Body of pancreas (tissue), 4 donors: ENCODE results near the gene KATNB1. TPM values are rescaled to one million over a fixed set of nuclear protein-coding genes. Genes with fewer than 3 reads are reported as not detected.

Experiments used
- ATAC-seq: fragments of 150-250 bp; one replicate; pipeline ENCODE4 v1.9.1; 2016
- DNase-seq, 4 donors: peaks; one replicate each; pipeline ENCODE4 v3.0.0-alpha.2; 2019
- H3K27ac ChIP-seq, 4 donors: fragments of 200-600 bp; sonication (generic); 1 replicate in 3 of 4; 2 replicates in 1 of 4; pipeline versions ENCODE4 v1.5.1 to v1.6.1; 2016 to 2019; ENCODE audit warnings: mild to moderate bottlenecking in 1 of 4, mixed read lengths in 1 of 4, moderate library complexity in 1 of 4
- H3K27me3 ChIP-seq, 2 donors: fragments of 200-600 bp; sonication (generic); one replicate each; pipeline ENCODE4 v1.6.0; 2016; ENCODE audit warnings: mild to moderate bottlenecking in 1 of 2
- H3K36me3 ChIP-seq, 2 donors: fragments of 200-600 bp; sonication (generic); replicated peaks in 1 of 2; 2 replicates each; pipeline ENCODE4 v1.5.1; 2016; ENCODE audit warnings: low read depth in 2 of 2; ENCODE audit not compliant: insufficient read depth in 1 of 2
- H3K4me1 ChIP-seq: fragments of 200-600 bp; sonication (generic); one replicate; pipeline ENCODE4 v1.6.0; 2016
- H3K4me3 ChIP-seq, 2 donors: fragments of 200-600 bp; sonication (generic); 1 replicate in 1 of 2; 2 replicates in 1 of 2; pipeline ENCODE4 v1.5.1; 2016 to 2019
- H3K9me3 ChIP-seq, 3 donors: fragments of 200-600 bp; sonication (generic); 1 replicate in 2 of 3; 2 replicates in 1 of 3; pipeline ENCODE4 v1.5.1; 2016
- POLR2A ChIP-seq, 3 donors: fragments of 450-650 bp; IDR thresholded peaks; one replicate each; pipeline ENCODE4 v1.6.1; 2016; ENCODE audit warnings: antibody characterized with exemption in 3 of 3, mild to moderate bottlenecking in 2 of 3
- WGBS, 2 donors: methylation state at CpG; one replicate each; pipeline ENCODE4 v1.1.5; 2017; 5-methylcytosine and 5-hydroxymethylcytosine counted together
- intact Hi-C: fragments of 100-400 bp; cut with DNase I; formaldehyde crosslinking; loops from one replicate; pipeline ENCODE4 v1.15.1; 2023
- total RNA-seq, 2 donors: library from RNA; depleted of rRNA; stranded (reverse); fragments of >200 nt; gene quantifications; one replicate each; pipeline ENCODE4 v1.1.0, GENCODE V29; 2016
- TF ChIP-seq, protein P1 (sequence below), 7 experiments: fragments of 450-650 bp in 4 of 7; fragments of 200-600 bp in 3 of 7; sonication (generic) in 3 of 7; IDR thresholded peaks; one replicate each; pipeline ENCODE4 v1.5.1; 2016 to 2019; ENCODE audit warnings: antibody characterized with exemption in 7 of 7

Gene KATNB1
- total RNA-seq, 2 donors from 2014 or later, result 13.7 to 14.2 TPM

DNA sequence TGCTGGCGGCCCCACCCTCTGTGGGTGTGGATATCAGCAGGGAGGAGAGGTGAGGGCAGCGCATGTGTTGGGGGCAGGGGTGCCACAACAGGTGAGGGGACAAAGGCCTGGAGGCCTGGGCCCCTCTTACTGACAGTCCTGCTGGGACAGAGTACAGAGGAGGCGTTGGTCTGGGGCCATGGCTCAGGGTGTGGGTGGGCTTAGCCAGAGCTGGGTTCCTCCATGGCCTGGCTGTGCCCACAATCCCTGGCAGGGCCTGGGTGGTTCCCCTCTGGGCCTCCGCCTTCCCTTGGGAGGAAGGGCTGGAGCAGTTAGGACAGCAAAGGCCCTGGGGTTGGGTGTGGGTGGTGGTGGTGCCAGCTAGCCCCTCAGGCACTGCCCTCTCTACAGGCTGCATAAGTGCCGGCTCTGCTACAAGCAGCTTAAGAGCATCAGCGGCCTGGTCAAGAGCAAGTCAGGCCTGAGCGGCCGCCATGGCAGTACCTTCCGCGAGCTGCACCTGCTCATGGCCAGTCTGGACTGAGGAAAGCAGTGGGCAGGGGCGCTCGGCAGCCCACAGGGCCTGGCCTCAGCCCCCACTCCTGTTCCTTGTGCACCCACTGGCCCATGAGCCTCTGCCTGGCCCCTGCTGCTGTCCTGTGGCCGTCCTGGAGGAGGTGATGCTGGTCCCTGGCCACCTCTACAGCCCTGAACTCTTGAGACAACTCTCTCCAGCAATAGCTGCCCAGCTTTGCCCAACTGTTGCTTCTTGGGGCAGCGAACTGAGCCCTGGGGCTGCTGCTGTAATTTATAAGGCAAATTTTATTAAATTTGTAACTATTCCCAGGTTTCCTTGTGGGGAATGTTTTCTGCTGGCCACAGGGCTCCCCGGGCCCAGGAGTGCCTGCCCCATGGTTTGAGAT lies 21.1 kb downstream of the KATNB1 start:
- peaks cover 0 to 8% of the 10 kb centered on the region in 2 donors for H3K36me3 ChIP-seq
- H3K4me3 ChIP-seq, result no peak overlapping the region
- peak in 1 of 4 donors; percentile 6 for DNase-seq
- no peaks in the 10 kb centered on the region for H3K9me3 ChIP-seq
- peak overlapping the region in 2 of 4 donors; percentile 7 to 44 for H3K27ac ChIP-seq
- peaks cover 8% of the 10 kb centered on the region for H3K4me1 ChIP-seq
- WGBS, 2 donors, result 50 to 79% methylated on average over 4 to 14 of the region's 15 CpGs
- intact Hi-C loops, result loop anchor here (10.0 kb wide), 1 partner anchor 238 kb away; no protein-coding TSS in a partner anchor
- no peaks in the 10 kb centered on the region for H3K27me3 ChIP-seq
- TF ChIP-seq, protein P1, sequence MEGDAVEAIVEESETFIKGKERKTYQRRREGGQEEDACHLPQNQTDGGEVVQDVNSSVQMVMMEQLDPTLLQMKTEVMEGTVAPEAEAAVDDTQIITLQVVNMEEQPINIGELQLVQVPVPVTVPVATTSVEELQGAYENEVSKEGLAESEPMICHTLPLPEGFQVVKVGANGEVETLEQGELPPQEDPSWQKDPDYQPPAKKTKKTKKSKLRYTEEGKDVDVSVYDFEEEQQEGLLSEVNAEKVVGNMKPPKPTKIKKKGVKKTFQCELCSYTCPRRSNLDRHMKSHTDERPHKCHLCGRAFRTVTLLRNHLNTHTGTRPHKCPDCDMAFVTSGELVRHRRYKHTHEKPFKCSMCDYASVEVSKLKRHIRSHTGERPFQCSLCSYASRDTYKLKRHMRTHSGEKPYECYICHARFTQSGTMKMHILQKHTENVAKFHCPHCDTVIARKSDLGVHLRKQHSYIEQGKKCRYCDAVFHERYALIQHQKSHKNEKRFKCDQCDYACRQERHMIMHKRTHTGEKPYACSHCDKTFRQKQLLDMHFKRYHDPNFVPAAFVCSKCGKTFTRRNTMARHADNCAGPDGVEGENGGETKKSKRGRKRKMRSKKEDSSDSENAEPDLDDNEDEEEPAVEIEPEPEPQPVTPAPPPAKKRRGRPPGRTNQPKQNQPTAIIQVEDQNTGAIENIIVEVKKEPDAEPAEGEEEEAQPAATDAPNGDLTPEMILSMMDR (IDR thresholded peaks at IDR 0.05), result no peak
- no peak for TF ChIP-seq POLR2A (IDR thresholded peaks at IDR 0.05)
- ATAC-seq, result no peak

DNA sequence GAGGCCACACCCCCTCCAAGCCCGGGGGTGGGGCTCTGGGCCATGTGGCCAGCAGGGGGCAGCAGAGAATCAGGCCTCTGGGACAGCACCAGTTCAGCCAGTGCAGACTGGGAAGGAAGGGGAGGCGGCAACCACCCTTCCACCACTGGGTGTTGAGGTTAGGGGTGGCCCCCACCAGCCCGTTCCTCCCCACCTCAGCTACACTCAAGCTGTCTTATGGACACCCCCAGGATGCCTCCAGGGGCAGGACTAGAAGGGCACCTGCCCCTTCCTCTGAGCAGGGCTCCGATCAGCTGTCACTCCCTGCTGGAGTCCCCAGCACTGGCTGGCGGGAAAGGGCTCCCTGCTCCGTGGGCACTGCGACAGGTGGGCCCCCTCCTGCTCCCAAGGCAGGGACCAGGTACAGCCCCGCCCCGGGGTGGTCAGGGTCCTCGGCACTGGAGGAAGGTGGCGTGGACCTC lies 21.8 kb downstream of the KATNB1 start:
- intact Hi-C loops, result loop anchor here (10.0 kb wide), 1 partner anchor 237 kb away; no protein-coding TSS in a partner anchor
- Histone ChIP-seq H3K27ac (peak overlapping the region in 3 of 4 donors; percentile 44 to 55 (median 48)), H3K9me3 (no peaks in the 10 kb centered on the region), H3K36me3 (peaks cover 0 to 8% of the 10 kb centered on the region in 2 donors), H3K27me3 (no peaks in the 10 kb centered on the region), H3K4me3 (no peak overlapping the region), H3K4me1 (peaks cover 8% of the 10 kb centered on the region)
- DNase-seq, result peak; percentile 85 to 91 (median 88)
- TF ChIP-seq, protein P1 (IDR thresholded peaks at IDR 0.05), result peak; percentile 93 to 99 (median 95)
- TF ChIP-seq POLR2A (IDR thresholded peaks at IDR 0.05), result no peak
- WGBS, 2 donors, result 0 to 61% methylated on average over 1 to 9 of the region's 11 CpGs
- ATAC-seq, result peak; percentile 91

DNA sequence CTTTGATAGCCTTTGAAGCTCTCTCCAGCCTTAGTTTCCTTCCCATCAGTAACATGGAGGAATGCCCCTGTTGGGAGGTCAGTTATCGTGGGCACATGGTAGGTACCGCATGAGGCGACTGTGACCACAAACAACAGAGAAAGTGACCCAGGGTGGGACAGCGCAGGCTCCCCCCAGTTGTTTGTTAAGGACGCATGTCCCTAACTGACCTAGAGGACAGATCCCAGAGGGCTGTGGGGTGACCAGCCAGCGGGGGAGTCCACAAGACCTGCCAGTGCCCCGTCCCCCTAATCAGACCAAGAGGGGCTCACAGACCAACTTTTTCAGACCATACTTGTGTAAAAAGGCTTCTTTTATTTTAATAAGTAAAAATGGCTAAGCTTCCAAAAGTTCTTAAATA lies 22.3 kb downstream of the KATNB1 start:
- WGBS, 2 donors, result 94% methylated on average over 7 of the region's 7 CpGs
- intact Hi-C loops, result loop anchor here (10.0 kb wide), 1 partner anchor 237 kb away; no protein-coding TSS in a partner anchor
- H3K27me3 ChIP-seq, result no peaks in the 10 kb centered on the region
- H3K9me3 ChIP-seq, result no peaks in the 10 kb centered on the region
- H3K4me3 ChIP-seq, result no peak overlapping the region
- peak overlapping the region in 3 of 4 donors; percentile 5 to 48 (median 44) for H3K27ac ChIP-seq
- TF ChIP-seq, protein P1 (IDR thresholded peaks at IDR 0.05), result no peak
- TF ChIP-seq POLR2A (IDR thresholded peaks at IDR 0.05), result no peak
- H3K36me3 ChIP-seq, result peaks cover 0 to 8% of the 10 kb centered on the region in 2 donors
- ATAC-seq, result no peak
- no peak for DNase-seq
- peaks cover 8% of the 10 kb centered on the region for H3K4me1 ChIP-seq

DNA sequence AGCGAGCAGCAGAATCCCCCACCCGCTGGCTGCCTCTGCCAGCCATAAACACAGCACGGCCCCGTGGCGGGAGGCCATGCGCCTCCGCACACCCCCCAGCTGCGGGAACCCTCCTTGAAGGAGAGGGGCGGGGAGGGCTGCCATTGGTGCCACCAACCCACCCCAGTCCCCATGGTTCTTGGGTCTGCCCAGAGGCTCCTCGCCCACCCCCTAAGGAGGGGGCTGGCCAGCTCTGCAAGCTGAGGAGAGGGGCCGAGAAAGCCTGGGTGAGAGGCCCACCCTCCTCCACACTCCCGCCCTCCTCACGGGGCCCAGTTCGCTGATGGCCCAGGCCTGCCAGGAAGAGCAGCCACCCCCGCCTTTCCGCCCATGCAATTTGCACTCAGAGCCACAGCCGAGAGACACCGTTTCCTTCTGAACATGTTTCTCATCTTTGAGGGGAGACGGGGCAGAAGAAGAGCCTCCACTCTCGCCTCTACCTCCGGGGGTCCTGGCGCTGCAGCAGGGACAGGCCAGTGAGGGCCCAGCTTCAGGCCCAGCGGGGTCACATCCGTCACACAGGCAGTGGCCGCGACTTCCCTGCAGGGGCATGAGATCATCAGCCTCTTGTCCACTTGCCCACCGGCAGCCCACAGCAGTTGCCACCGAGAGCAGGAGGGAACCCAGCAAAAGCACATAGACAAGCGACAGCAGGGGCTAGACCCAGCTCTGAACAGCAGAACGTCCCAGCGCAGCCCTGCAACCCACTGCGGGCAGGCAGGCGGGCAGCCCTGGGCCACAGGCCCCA lies 23.0 kb downstream of the KATNB1 start:
- DNase-seq (no peak), ATAC-seq (no peak)
- Histone ChIP-seq H3K36me3 (peaks cover 0 to 8% of the 10 kb centered on the region in 2 donors), H3K9me3 (no peaks in the 10 kb centered on the region), H3K4me1 (peaks cover 8% of the 10 kb centered on the region), H3K27me3 (no peaks in the 10 kb centered on the region), H3K27ac (peak overlapping the region in 2 of 4 donors; percentile 5 to 48), H3K4me3 (no peak overlapping the region)
- 78 to 83% methylated on average over 16 to 26 of the region's 33 CpGs for WGBS, 2 donors
- TF ChIP-seq, protein P1 (IDR thresholded peaks at IDR 0.05), result no peak
- no peak for TF ChIP-seq POLR2A (IDR thresholded peaks at IDR 0.05)
- intact Hi-C loops, result loop anchor here (10.0 kb wide), 1 partner anchor 236 kb away; no protein-coding TSS in a partner anchor
